NCI-H2107 treated with DMSO at 0.1 percent for 48 hours (cell line): ENCODE data around the gene HINT1.
A peak's percentile ranks its signal among the peaks of the same experiment; 100 is the strongest.
"Not testable (repeated sequence)": the region's sequence is repeated elsewhere in the genome, so short reads cannot be mapped to it uniquely, and the experiment has no call there.

Experiments used
- DNase-seq: peaks from one replicate; lab custom pipeline; 2025; ENCODE audit not compliant: unreplicated experiment; lab: John Stamatoyannopoulos, UW

Gene HINT1

GRCh38 chr5:131171276-131171810, 6.3 kb upstream of the HINT1 start:
- DNase-seq = no peak

GRCh38 chr5:131170540-131171275, 5.7 kb upstream of the HINT1 start, which contains the start of gene LYRM7:
Gene LYRM7 (plus strand): TSS chr5:131170944. CDS start chr5:131171021, 77 bp downstream.
- DNase-seq = peak; percentile 97

- no peak for DNase-seq
Measured at GRCh38 chr5:131169810-131170539, 4.9 kb upstream of the HINT1 start.

GRCh38 chr5:131167615-131168014, 2.6 kb upstream of the HINT1 start:
- no peak for DNase-seq

DNA sequence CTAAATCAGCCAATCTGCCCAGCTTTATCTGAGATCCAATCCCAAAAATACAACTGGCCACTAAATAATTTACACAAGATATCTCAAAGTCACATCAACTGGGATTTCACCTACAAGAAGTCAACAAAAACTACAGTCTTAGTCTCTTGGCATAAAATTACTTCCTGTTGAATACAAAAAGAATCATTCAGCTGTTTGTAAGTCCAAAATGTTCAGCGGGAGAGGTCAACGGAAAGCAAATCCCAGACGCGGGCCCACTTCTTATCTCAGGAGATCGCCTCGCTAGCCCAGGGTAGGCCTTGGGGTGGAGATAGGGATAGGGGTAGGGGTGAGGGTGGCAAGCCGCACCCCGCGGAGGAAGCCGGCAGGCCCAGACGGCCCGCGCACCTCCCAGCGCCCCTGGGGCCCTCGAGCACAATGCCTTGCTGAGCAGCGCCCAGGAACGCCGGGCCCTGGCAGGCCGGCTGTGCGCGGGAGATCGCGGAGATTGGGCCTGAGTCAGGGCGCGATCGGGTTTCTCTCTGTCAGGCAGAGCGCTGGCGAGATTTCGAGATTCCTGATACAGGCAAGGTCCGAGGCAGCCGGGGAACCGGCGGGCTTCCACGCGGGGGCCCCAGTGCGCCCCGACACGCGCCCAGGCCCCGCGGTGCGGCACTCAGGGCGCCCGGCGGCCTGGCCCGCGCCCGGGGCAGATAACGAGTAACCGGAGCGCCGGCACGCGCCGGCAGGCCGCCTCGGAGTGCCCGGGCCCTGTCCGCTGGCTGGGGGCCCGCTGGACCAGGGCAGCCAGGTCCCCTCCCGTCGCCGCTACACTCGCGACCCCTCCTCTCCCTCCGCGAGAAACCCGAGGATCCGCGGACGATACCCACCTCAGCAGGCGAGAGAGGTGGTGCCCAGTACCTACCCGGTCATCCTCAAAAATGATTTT, 601 bp downstream of the HINT1 start:
- peak; percentile 33 for DNase-seq

DNA sequence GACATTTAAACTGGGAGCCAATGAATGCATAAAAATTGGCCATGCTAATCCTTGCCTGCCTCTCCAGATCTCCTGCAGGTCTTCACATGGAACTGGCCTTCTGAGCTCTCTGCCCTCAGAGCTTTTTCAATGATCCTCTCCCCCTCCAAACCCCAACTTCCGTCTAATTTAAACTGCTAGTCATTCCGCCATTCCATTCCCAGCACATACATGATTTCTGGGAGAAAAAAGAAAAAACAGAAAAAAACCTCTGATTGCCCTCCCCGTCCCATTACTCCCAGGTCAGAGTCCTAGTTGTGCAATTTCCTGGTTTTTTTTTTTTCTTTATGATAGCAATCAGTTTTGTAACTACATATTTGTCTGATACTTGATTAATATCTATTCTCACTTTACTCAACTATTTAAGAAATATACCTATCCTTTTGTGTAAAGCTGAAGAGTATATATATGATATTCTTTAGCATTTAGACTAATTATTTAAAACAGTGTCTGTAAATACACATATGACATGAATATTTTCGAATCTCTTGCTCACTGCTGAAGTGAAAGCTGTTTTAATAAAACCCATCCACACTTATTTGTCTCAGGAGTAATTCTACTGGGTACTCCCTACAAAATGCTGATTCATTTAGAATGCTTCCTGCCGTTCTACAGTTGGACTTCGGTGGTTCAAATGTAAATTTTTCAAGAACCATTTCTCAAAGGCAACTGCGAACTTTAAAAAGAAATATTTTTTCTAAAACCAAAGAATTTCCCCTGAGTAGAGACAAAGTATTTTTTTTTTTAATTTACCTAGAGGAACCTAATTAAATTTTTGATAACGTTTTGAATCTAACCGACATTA, 1.6 kb downstream of the HINT1 start:
- DNase-seq = no peak

DNA sequence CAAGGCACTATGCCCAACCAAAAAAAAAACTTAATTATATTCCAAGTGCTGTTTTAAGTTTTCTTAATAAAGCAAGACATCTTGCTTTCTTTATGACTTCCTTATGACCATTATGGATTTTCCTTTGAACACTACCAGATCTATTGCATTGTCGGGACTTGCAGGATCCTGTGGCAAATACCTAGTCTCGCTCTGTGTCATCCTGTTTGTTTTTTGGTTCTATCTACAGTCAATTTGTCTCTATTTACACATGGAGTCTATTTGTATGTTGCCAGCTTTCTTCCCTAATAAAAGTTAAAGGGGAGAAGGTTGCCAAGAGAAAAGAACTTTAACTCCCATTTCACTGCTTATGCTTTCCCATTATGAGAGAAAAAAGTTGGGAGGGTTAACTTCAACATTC, 4.9 kb downstream of the HINT1 start:
- no peak for DNase-seq

GRCh38 chr5:131156957-131157356, 8.1 kb downstream of the HINT1 start:
- no peak for DNase-seq

GRCh38 chr5:131156385-131156784, 8.7 kb downstream of the HINT1 start:
- no peak for DNase-seq

DNA sequence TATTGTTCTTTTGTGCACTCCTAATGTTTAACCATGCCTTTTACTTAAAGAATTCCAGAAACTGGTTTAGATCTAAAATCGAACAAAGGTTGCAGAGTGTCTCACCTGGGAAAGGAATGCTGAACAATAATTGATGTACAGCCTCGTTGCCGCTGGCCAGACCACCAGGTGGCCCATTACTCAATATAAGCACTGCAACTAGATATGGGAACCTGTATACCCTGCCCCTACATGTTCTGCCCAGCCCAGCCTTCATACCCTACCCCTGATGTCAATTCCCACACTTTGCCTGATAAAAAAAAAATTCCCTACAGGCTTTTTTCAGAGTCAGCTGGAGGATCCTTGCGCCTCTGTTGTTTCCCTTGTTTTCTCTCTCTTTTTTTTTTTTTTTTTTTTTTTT, 13.8 kb downstream of the HINT1 start:
- DNase-seq = no peak

GRCh38 chr5:131150408-131150807, 14.6 kb downstream of the HINT1 start:
- DNase-seq = no peak

GRCh38 chr5:131148835-131149234, 16.2 kb downstream of the HINT1 start:
- DNase-seq = no peak

- no peak for DNase-seq
Measured at GRCh38 chr5:131147258-131147657, 17.8 kb downstream of the HINT1 start.

GRCh38 chr5:131142970-131143617, 22.0 kb downstream of the HINT1 start:
- DNase-seq = no peak

DNA sequence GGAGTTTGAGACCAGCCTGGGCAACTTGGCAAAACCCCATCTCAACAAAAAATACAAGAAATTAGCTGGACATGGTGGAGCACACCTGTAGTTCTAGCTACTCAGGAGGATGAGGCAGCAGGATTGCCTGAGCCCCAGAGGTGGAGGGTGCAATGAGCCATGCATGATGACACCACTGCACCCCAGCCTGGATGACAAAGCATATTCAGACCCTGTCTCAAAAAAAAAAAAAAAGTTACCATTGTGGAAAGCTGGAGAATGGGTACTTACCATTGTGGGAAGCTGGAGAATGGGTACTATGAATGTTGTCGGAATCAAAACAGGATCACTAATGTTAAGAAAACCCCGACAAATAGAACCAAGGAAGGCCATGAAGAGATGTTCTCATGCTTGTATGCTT, 25.7 kb downstream of the HINT1 start:
- DNase-seq = no peak

DNA sequence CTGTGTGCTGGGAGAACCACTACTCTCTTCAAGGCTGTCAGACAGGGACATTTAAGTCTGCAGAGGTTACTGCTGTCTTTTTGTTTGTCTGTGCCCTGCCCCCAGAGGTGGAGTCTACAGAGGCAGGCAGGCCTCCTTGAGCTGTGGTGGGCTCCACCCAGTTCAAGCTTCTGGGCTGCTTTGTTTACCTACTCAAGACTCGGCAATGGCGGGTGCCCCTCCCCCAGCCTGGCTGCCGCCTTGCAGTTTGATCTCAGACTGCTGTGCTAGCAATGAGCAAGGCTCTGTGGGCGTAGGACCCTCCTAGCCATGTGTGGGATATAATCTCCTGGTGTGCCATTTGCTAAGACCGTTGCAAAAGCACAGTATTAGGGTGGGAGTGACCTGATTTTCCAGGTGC, 26.6 kb downstream of the HINT1 start:
- DNase-seq = not testable (repeated sequence)

- DNase-seq = not testable (repeated sequence)
Measured at GRCh38 chr5:131133091-131133490, 32.0 kb downstream of the HINT1 start.

- no peak for DNase-seq
Measured at GRCh38 chr5:131129306-131129705, 35.8 kb downstream of the HINT1 start.

DNA sequence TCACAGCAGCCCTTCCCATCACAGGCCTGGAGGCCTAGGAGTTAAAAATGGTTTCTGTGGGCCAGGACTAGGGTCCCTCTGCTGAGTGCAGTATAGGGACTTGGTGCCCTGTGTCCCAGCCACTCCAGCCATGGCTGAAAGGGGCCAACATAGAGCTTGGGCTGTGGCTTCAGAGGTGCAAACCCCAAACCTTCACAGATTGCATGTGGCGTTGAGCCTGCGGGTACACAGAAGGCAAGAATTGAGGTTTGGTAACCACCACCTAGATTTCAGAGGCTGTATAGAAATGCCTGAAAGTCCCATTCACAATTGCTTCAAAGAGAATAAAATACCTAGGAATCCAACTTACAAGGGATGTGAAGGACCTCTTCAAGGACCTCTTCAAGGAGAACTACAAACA, 37.8 kb downstream of the HINT1 start:
- DNase-seq = not testable (repeated sequence)

DNA sequence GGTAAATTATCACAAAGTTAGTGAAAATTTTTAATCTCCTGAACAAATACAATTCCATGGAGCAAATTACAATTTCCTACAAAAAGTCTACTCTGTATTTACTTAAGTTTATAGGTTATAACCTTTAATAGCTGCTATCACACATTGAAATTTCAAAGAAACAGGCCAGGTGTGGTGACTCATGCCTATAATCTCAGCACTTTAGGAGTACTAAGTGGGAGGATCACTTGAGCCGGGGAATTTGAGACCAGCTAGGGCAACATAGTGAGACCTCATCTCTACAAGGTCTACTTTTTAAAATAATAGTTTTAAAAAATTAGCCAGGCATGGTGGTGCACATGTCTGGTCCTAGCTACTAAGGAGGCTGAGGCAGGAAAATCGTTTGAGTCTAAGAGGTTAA, 50.3 kb downstream of the HINT1 start:
- DNase-seq = no peak
